Natural killer cell (primary cell): ENCODE data around the gene CUL3. TPM values are rescaled to one million over a fixed set of nuclear protein-coding genes. Genes with fewer than 3 reads are reported as not detected.

Source experiments
- ATAC-seq, 3 donors: fragments of 150-1000 bp in 2 of 3; fragments of 200-7000 bp in 1 of 3; cut with Tn5 transposase; 1 replicate in 1 of 3; 2 replicates in 2 of 3; pipeline ENCODE4 v1.10.0; 2021; ENCODE audit warnings: mild to moderate bottlenecking in 2 of 3, moderate library complexity in 2 of 3
- DNase-seq, 2 donors: peaks; one replicate each; pipeline versions ENCODE4 v3.0.0 to v3.0.0-alpha.2; 2013 to 2021; ENCODE audit warnings: mixed read lengths in 1 of 2
- H3K27ac ChIP-seq: one replicate; pipeline ENCODE4 v1.5.1; 2013; ENCODE audit warnings: mild to moderate bottlenecking, low read length
- H3K27me3 ChIP-seq: one replicate; pipeline ENCODE4 v1.6.1; 2013; ENCODE audit warnings: low read length; ENCODE audit not compliant: control insufficient read depth, insufficient read depth
- H3K36me3 ChIP-seq: one replicate; pipeline ENCODE4 v1.6.1; 2013; ENCODE audit warnings: low read length; ENCODE audit not compliant: control insufficient read depth, insufficient read depth
- H3K4me1 ChIP-seq: one replicate; pipeline ENCODE4 v1.6.1; 2013; ENCODE audit warnings: low read length; ENCODE audit not compliant: control insufficient read depth, insufficient read depth
- H3K4me3 ChIP-seq: one replicate; pipeline ENCODE4 v1.5.1; 2013; ENCODE audit warnings: low read length
- H3K9me3 ChIP-seq: one replicate; pipeline ENCODE4 v1.6.1; 2013; ENCODE audit warnings: low read length; ENCODE audit not compliant: control insufficient read depth, insufficient read depth
- H3K27ac Mint-ChIP-seq, 2 donors: one replicate each; pipeline ENCODE4 v1.8.0; 2022; ENCODE audit warnings: mild to moderate bottlenecking in 2 of 2, mixed read lengths in 2 of 2, moderate library complexity in 1 of 2
- H3K27me3 Mint-ChIP-seq, 2 donors: one replicate each; pipeline ENCODE4 v1.8.0; 2022; ENCODE audit warnings: low read depth in 2 of 2, mixed read lengths in 2 of 2
- H3K36me3 Mint-ChIP-seq: one replicate; pipeline ENCODE4 v1.8.0; 2022; ENCODE audit warnings: mixed read lengths
- H3K4me1 Mint-ChIP-seq, 2 donors: one replicate each; pipeline ENCODE4 v1.8.0; 2022; ENCODE audit warnings: mixed read lengths in 2 of 2
- H3K4me3 Mint-ChIP-seq: one replicate; pipeline ENCODE4 v1.8.0; 2022; ENCODE audit warnings: mild to moderate bottlenecking, moderate library complexity, mixed read lengths
- H3K9me3 Mint-ChIP-seq, 2 donors: one replicate each; pipeline ENCODE4 v1.8.0; 2022; ENCODE audit warnings: mixed read lengths in 2 of 2
- WGBS: methylation state at CpG from one replicate; pipeline ENCODE4 v1.1.7; 2013; ENCODE audit warnings: missing lambda C conversion rate; ENCODE audit not compliant: insufficient coverage; 5-methylcytosine and 5-hydroxymethylcytosine counted together
- intact Hi-C: fragments of 100-400 bp; cut with micrococcal nuclease; formaldehyde crosslinking; loops from one replicate; pipeline ENCODE4 v1.14.2; 2022
- total RNA-seq, 4 donors: library from RNA; stranded (reverse); fragments of 120-200 nt in 1 of 4; gene quantifications; one replicate each; pipeline versions ENCODE4 v1.2.3 to v1.2.4, GENCODE V29; 2013 to 2022
- TF ChIP-seq, protein P1 (sequence below): fragments of 200-600 bp; IDR thresholded peaks from one replicate; pipeline ENCODE4 v1.8.0; 2022; ENCODE audit warnings: antibody characterized with exemption

CUL3 gene
- total RNA-seq, 3 donors from 2014 or later (not counting 1 experiment from before 2014, with no cell fraction given), result 102 to 125 (median 115) TPM

DNA sequence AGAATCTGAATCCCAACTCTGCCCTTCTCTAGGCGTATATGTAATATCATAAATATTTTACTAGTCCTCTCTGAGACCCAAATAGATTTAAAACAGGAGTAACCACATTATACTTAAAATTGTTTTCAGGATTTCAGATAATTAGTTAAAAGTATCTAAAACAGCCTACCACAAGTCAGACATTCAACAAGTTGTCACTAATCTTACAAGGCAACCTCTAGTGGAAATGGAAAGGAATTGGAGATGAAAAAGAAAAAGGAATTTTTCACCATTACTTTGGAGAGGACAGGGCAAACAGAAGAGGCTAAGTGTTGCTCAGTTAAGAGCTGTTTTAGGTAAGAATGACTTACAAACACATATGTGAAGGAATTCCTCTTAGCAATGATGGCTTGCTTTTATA lies 11.4 kb downstream of the CUL3 start:
- DNase-seq, result no peak
- no peaks in the 10 kb centered on the region for H3K9me3 Mint-ChIP-seq
- Histone ChIP-seq H3K9me3 (no peaks in the 10 kb centered on the region), H3K4me3 (no peak overlapping the region), H3K4me1 (peaks cover 24% of the 10 kb centered on the region), H3K36me3 (no peaks in the 10 kb centered on the region), H3K27me3 (no peaks in the 10 kb centered on the region), H3K27ac (no peak overlapping the region)
- no peak for ATAC-seq
- H3K4me1 Mint-ChIP-seq, result peaks cover 74% of the 10 kb centered on the region in 2 donors
- no CpG with 5 or more reads among the region's 1 CpG for WGBS
- intact Hi-C loops, result no loop called here
- H3K4me3 Mint-ChIP-seq, result peak overlapping the region; percentile 74
- H3K27me3 Mint-ChIP-seq, result no peaks in the 10 kb centered on the region
- no peaks in the 10 kb centered on the region for H3K36me3 Mint-ChIP-seq
- peak overlapping the region; percentile 62 to 86 for H3K27ac Mint-ChIP-seq
- TF ChIP-seq, protein P1, sequence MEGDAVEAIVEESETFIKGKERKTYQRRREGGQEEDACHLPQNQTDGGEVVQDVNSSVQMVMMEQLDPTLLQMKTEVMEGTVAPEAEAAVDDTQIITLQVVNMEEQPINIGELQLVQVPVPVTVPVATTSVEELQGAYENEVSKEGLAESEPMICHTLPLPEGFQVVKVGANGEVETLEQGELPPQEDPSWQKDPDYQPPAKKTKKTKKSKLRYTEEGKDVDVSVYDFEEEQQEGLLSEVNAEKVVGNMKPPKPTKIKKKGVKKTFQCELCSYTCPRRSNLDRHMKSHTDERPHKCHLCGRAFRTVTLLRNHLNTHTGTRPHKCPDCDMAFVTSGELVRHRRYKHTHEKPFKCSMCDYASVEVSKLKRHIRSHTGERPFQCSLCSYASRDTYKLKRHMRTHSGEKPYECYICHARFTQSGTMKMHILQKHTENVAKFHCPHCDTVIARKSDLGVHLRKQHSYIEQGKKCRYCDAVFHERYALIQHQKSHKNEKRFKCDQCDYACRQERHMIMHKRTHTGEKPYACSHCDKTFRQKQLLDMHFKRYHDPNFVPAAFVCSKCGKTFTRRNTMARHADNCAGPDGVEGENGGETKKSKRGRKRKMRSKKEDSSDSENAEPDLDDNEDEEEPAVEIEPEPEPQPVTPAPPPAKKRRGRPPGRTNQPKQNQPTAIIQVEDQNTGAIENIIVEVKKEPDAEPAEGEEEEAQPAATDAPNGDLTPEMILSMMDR, result no peak

DNA sequence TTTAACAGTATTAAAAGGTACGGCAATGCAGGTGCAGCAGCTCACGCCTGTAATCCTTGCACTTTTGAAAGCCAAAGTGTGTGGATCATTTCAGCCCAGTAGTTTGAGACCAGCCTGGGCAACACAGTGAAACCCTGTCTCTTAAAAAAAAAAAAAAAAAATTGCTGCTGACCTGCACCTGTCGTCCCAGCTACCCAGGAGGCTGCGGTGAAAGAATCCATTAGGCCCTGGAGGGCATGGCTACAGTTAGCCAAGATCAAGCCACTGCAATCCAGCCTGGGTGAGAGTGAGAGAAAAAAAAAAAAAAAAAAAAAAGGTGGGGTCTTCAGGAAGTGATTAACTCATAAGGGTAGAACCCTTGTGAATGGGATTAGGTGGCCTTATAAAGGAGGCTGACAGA lies 12.8 kb downstream of the CUL3 start:
- 84% methylated on average over 4 of the region's 4 CpGs for WGBS
- H3K4me3 ChIP-seq, result no peak overlapping the region
- H3K27ac Mint-ChIP-seq, result peak overlapping the region; percentile 18 to 34
- H3K9me3 Mint-ChIP-seq, result no peaks in the 10 kb centered on the region
- no peaks in the 10 kb centered on the region for H3K36me3 Mint-ChIP-seq
- H3K36me3 ChIP-seq, result no peaks in the 10 kb centered on the region
- ATAC-seq (no peak), DNase-seq (no peak)
- H3K9me3 ChIP-seq, result no peaks in the 10 kb centered on the region
- TF ChIP-seq, protein P1, result no peak
- peaks cover 23% of the 10 kb centered on the region for H3K4me1 ChIP-seq
- intact Hi-C loops, result no loop called here
- H3K4me1 Mint-ChIP-seq, result peaks cover 77% of the 10 kb centered on the region in 2 donors
- H3K27me3 Mint-ChIP-seq, result no peaks in the 10 kb centered on the region
- H3K27ac ChIP-seq, result no peak overlapping the region
- H3K4me3 Mint-ChIP-seq, result no peak overlapping the region
- H3K27me3 ChIP-seq, result no peaks in the 10 kb centered on the region

DNA sequence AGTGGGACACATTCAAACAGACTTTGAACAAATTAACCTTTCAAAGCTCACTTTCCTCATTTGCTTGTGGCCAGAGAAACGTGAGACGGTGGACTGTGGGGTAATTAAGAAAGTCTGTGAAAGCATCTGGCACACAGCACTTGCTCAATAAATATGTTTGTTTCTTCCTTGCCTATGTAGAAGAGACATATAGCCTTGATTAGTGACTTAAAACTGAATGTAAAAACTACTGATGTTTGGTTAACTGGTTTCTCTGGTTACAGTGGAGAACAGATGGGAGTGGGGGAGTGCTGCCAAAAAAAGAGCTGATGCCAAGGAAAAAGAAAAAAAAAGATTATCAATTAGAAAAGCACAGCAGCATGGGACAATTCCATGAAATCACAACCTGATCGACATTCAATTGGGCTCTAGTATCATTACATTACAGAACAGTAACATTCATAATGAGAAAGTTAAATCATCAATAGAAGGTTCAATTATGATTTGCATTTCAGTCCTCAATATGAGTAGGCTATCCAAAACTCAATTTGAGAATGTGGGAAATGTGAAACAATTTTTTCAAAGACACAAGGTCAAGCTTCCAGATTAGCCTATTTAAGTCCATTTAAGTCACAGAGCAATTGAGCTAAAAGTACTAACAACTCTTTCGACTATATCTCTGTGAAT lies 14.7 kb downstream of the CUL3 start:
- H3K27me3 Mint-ChIP-seq, result no peaks in the 10 kb centered on the region
- Histone ChIP-seq H3K9me3 (no peaks in the 10 kb centered on the region), H3K4me1 (peaks cover 12% of the 10 kb centered on the region), H3K36me3 (no peaks in the 10 kb centered on the region), H3K4me3 (no peak overlapping the region), H3K27me3 (no peaks in the 10 kb centered on the region), H3K27ac (no peak overlapping the region)
- H3K27ac Mint-ChIP-seq, result peak overlapping the region; percentile 6 to 65
- TF ChIP-seq, protein P1, result no peak
- peak overlapping the region; percentile 45 for H3K4me3 Mint-ChIP-seq
- no peak for DNase-seq
- H3K9me3 Mint-ChIP-seq, result no peaks in the 10 kb centered on the region
- WGBS, result 62% methylated on average over 3 of the region's 4 CpGs
- peaks cover 73 to 81% of the 10 kb centered on the region in 2 donors for H3K4me1 Mint-ChIP-seq
- intact Hi-C loops, result no loop called here
- no peak for ATAC-seq
- no peaks in the 10 kb centered on the region for H3K36me3 Mint-ChIP-seq

DNA sequence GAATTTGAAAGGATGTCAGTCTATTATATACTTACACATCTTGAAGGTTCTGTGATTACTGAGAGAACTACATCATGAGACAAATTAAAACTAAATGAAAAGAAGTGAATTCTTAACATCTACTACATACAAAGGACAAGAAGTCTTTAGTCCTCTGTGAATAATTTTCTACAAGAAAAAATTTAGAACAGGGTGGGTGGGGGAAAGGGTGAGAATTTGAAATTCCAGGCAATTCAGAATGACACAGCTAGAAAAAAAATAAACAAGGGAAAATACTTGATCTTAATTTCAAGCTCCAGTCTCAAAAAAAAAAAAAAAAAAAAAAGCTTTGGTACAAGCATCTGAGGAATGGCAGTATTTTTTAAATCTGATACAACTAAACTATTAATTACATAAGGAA lies 15.5 kb downstream of the CUL3 start:
- peaks cover 73 to 80% of the 10 kb centered on the region in 2 donors for H3K4me1 Mint-ChIP-seq
- ATAC-seq (no peak), DNase-seq (no peak)
- Histone ChIP-seq H3K27ac (no peak overlapping the region), H3K36me3 (no peaks in the 10 kb centered on the region), H3K4me3 (no peak overlapping the region), H3K4me1 (peaks cover 12% of the 10 kb centered on the region), H3K9me3 (no peaks in the 10 kb centered on the region), H3K27me3 (no peaks in the 10 kb centered on the region)
- H3K36me3 Mint-ChIP-seq, result no peaks in the 10 kb centered on the region
- H3K27me3 Mint-ChIP-seq, result no peaks in the 10 kb centered on the region
- H3K4me3 Mint-ChIP-seq, result no peak overlapping the region
- TF ChIP-seq, protein P1, result no peak
- no peak overlapping the region for H3K27ac Mint-ChIP-seq
- H3K9me3 Mint-ChIP-seq, result no peaks in the 10 kb centered on the region
- intact Hi-C loops, result no loop called here
